ENCODE data around the gene AHNAK2. TPM values are rescaled to one million over a fixed set of nuclear protein-coding genes. Genes with fewer than 3 reads are reported as not detected.

AHNAK2 gene
- total RNA-seq, 1 experiment from 2014 or later, result 45.0 TPM

DNA sequence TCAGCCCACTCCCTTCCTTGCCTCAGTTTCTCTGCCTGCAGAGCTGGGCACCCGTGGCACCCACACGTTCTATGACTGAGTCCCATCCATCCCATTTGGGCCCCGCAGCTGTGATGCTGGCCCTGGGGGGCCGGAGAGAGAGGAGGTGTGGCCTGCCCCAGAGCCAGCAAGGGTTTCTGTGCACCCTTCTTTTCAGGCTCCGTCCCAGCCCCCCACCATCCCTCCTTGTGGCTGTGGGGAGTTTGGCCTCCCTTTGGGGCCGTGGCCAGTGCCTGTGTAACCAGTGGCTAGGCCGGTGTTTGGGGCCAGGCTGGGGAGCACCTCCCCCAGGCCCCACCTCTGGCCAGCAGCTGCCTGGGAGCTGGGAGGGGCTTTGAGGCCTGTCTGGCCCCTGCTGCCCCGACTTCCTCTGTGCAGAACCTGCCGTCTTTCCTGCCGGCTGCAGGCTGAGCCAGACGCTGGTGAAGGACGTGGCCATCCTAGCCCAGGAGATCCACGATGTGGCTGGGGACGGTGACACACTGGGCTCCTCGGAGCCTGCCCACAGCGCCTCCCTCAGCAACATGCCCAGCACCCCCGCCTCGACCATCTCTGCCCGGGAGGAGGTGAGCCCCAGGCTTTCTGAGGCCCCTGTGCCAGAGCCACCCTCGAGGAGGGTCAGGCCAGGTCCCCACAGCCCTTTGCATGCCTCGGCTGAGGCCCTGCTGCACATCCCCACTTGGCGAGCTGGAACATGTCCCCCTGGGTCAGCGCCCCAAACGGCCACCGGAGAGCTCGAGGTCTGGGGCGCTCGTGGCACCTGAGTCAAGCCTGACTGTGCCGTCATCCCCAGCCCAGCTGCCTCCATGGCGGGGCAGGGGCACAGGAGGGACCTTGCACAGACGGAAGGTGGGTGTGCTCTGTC, 85.4 kb downstream of the AHNAK2 start (continued):
- TF ChIP-seq TCF7L2 (IDR thresholded peaks at IDR 0.05; ENCODE audit: borderline replicate concordance, extremely low read depth, insufficient read depth, insufficient read length) (no peak), ELF1 (IDR thresholded peaks at IDR 0.05; ENCODE audit: borderline replicate concordance, low read depth) (no peak), POLR2AphosphoS5 (IDR thresholded peaks at IDR 0.05; ENCODE audit: low read depth, low read length) (no peak), SRF (IDR thresholded peaks at IDR 0.05; ENCODE audit: low read depth) (no peak)
- TF ChIP-seq, protein P1, sequence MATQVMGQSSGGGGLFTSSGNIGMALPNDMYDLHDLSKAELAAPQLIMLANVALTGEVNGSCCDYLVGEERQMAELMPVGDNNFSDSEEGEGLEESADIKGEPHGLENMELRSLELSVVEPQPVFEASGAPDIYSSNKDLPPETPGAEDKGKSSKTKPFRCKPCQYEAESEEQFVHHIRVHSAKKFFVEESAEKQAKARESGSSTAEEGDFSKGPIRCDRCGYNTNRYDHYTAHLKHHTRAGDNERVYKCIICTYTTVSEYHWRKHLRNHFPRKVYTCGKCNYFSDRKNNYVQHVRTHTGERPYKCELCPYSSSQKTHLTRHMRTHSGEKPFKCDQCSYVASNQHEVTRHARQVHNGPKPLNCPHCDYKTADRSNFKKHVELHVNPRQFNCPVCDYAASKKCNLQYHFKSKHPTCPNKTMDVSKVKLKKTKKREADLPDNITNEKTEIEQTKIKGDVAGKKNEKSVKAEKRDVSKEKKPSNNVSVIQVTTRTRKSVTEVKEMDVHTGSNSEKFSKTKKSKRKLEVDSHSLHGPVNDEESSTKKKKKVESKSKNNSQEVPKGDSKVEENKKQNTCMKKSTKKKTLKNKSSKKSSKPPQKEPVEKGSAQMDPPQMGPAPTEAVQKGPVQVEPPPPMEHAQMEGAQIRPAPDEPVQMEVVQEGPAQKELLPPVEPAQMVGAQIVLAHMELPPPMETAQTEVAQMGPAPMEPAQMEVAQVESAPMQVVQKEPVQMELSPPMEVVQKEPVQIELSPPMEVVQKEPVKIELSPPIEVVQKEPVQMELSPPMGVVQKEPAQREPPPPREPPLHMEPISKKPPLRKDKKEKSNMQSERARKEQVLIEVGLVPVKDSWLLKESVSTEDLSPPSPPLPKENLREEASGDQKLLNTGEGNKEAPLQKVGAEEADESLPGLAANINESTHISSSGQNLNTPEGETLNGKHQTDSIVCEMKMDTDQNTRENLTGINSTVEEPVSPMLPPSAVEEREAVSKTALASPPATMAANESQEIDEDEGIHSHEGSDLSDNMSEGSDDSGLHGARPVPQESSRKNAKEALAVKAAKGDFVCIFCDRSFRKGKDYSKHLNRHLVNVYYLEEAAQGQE (IDR thresholded peaks at IDR 0.05; ENCODE audit: low read depth), result no peak
- TF ChIP-seq, protein P2, sequence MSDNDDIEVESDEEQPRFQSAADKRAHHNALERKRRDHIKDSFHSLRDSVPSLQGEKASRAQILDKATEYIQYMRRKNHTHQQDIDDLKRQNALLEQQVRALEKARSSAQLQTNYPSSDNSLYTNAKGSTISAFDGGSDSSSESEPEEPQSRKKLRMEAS (IDR thresholded peaks at IDR 0.05), result no peak

DNA sequence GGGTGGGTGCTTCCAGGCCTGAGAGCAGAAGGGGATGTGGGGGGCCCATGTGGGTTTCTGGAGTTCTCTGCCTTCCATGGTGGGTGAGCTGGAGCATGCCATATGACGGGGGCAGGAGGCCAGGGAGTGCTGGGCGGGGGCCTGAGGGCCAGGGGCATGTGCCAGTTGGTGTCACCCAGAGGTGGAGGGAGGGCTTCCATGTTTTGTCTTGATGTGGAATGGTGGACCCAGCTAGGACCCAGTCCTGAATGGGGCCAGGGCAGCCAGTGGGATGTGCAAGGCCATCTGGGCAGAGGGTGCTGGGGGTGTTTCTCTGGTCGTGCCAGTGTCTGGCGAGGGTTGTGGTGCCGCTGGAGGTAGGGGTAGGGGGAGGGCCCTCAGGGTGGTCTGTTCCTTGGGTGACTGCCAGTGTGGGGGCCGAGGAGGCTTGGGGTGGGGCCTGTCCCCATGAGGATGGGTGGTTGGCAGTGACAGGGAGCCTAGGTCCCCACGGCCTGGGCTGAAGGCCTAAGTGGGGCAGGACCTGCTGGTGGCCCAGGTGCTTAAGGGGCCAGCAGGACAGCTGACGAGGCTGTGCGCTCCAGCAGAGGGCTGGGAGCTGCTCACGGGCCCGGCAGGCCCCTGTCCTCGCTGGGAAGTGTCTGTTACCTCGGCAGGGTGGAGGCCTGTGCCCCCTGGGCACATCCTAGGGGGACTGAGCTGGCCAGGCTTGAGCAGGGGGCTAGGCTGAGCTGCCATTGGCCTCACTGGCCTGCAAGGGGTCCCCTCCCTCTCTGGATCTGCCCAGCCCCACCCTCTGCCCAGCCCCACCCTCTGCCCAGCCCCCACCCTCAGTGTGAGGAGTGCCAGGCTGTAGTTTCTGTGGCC, 86.3 kb downstream of the AHNAK2 start:
- ATAC-seq (no peak), DNase-seq (ENCODE audit: low read depth, low spot score) (no peak)
- H2AFZ ChIP-seq (ENCODE audit: low read depth, low read length, poor library complexity, severe bottlenecking), result no peak overlapping the region
- CTCF ChIA-PET, result no interaction called here
- H3K9me3 ChIP-seq (ENCODE audit: control insufficient read depth in 1 of 2, insufficient read depth in 1 of 2, low read depth in 1 of 2, low read length in 2 of 2), result no peaks in the 10 kb centered on the region
- H3K4me2 ChIP-seq (ENCODE audit: low read length), result no peak overlapping the region
- H4K20me1 ChIP-seq (ENCODE audit: insufficient read depth), result no peaks in the 10 kb centered on the region
- H3K4me1 ChIP-seq (ENCODE audit: control insufficient read depth in 1 of 2, insufficient read depth in 2 of 2, low read length in 2 of 2), result peaks cover 0 to 8% of the 10 kb centered on the region in 2 experiments; a peak in 1 of 4 replicates
- no peaks in the 10 kb centered on the region for H3K79me2 ChIP-seq (ENCODE audit: insufficient read depth, low read length)
- BruUV-seq (replicated peaks), result no TSS peak
- H3K36me3 ChIP-seq (ENCODE audit: control insufficient read depth in 1 of 2, insufficient read depth in 2 of 2, low read length in 2 of 2), result peaks cover 0 to 12% of the 10 kb centered on the region in 2 experiments; a peak in 2 of 4 replicates
- H3K27me3 ChIP-seq (ENCODE audit: insufficient read depth, low read length), result no peaks in the 10 kb centered on the region
- no peak overlapping the region for H3K4me3 ChIP-seq (replicated peaks in 1 of 2; ENCODE audit: low read depth in 1 of 2, low read length in 2 of 2)
- RAD21 ChIA-PET (ENCODE audit: low non-redundant PET in 1 of 2, low total read pairs in 2 of 2, uncharacterized antibody in 2 of 2, unreplicated experiment in 2 of 2), result no interaction called here
- POLR2A ChIA-PET, result no interaction called here
- TF ChIP-seq SIN3A (IDR thresholded peaks at IDR 0.05; ENCODE audit: low read depth) (no peak), CBX3 (IDR thresholded peaks at IDR 0.05; ENCODE audit: low read depth) (no peak)
- no peak overlapping the region for H3K27ac ChIP-seq (ENCODE audit: low read depth, low read length)
- intact Hi-C loops (cut with micrococcal nuclease), result no loop called here
- no peak overlapping the region for H3K9ac ChIP-seq (ENCODE audit: low read length)
- no peaks in the 10 kb centered on the region for H3K9me2 ChIP-seq (ENCODE audit: insufficient read depth)

Data from HCT116 (cell line).